DMS53 treated with DMSO at 0.1 percent for 48 hours (cell line): ENCODE data around the gene ZNF578.
"Not testable (repeated sequence)": the region's sequence is repeated elsewhere in the genome, so short reads cannot be mapped to it uniquely, and the experiment has no call there.

Source experiments
- DNase-seq: peaks from one replicate; lab custom pipeline; 2025; ENCODE audit not compliant: unreplicated experiment; lab: John Stamatoyannopoulos, UW

ZNF578 gene

GRCh38 chr19:52453324-52454094 lies at the start of gene ZNF578:
Gene ZNF578, plus strand, starts transcription at chr19:52453553. Its CDS starts 48,293 bp downstream, at chr19:52501846.
- peak; percentile 54 for DNase-seq

DNA sequence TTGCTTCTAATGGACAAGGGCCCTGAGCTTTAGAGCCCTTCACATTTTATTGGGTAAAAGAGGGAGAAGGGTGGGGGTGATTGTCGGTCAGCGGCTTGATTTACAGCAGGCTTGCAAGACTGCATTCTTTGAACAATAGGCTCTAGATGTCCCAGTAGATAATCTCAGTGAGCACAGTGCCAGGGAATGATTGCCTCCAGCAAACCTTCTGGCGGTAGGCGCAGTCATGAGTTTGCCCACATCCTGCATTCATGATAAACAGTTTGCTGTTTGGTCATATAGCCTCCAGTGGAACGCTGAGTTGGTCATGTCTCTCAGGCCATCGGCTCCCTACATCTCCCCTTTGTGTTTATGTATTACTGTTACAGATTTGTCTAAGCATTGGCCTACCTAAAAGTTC lies 43.1 kb upstream of the ZNF578 start:
- DNase-seq: no peak

GRCh38 chr19:52415711-52416110 lies 37.6 kb upstream of the ZNF578 start:
- no peak for DNase-seq

GRCh38 chr19:52428937-52429336 lies 24.4 kb upstream of the ZNF578 start, which contains the start of gene ZNF534:
Gene ZNF534, plus strand, starts transcription at chr19:52429148. Its CDS starts 2,327 bp downstream, at chr19:52431475.
- DNase-seq: no peak

DNA sequence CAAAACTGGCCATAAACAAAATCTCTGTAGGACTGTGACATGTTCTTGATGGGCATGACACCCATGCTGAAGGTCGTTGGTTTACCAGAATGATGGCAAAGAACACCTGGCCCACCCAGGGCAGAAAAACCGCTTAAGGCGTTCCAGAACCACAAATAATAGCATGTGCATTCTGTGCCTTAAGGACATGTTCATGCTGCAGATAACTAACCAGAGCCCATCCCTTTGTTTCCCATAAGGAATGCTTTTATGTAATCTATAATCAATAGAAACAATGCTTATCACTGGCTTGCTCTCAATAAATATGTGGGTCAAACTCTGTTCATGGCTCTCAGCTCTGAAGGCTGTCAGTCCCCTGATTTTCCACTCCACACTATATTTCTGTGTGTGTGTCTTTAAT lies 11.2 kb upstream of the ZNF578 start:
- no peak for DNase-seq

DNA sequence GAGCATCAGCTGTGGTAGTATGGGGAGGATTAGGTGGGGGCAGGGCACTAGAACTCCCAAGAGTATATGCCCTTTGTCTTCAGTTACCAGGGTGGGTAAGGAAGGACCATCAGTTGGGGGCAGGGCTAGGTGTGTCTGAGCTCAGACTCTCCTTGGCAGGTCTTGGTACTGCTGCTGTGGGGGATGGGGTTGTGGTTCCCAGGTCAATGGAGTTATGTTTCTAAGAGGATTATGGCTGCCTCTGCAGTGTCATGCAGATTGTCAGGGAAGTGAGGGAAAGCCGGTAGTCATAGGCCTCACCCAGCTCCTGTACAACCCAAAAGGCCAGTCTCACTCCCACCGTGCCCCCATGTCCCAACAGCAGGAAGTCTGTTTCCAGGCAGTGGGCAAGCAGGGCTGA lies 8.8 kb upstream of the ZNF578 start:
- no peak for DNase-seq

GRCh38 chr19:52451241-52451640 lies 2.1 kb upstream of the ZNF578 start:
- no peak for DNase-seq

DNA sequence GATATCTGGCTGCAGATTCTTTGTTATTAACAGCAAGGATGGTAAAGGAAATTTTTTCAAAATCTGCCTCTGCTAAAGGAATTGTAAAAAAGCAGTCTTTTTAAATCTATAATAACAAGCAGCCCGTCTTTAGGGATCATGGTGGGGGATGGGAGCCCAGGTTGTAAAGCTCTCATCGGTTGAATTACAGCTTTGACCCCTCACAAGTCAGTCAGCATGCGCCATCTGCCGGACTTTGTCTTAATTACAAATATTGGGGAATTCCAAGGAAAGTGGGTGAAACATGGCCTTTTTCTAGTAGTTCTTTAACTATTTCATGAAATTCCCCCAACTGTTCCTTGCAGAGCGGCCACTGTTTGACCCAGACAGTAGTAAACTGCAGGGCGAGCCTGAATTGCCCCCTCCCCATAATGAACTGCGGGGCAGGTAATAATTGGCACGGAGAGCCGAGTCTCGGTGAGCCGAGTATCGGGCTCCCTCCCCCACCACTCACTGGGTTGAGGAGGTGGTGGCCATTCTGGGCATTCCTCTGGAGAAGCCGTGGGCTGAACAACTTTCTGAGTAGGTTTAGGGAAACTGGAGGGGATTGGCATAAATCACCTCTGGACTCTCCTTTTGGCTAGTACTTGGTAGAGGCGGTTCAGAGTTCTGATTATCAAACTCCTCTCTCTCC lies 11.6 kb downstream of the ZNF578 start:
- DNase-seq: peak; percentile 62

DNA sequence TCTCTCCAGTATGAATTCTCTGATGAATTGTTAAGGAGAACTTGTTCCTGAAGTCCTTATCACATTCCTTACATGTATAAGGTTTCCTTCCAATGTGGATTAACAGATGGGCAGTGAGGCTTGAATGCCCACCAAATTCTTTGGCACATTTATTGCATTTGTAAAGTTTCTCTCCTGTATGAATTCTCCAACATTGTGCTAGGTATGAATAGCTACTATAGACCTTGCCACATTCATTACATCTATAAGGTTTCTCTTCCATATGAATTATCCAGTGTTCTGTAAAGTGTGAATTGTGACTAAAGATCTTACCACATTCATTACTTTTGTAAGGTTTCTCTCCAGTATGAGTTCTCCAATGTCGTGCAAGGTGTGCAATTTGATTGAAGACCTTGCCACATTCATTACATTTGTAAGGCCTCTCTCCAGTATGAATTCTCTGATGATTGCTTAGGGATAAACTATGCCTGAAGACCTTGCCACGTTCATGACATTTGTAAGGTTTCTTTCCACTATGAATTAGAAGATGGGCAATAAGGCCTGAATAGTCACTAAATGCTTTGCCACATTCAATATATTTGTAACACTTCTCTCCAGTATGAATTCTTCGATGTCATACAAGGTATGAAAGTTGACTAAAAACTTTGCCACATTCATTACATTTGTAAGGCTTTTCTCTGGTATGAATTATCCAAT lies 20.4 kb downstream of the ZNF578 start:
- no peak for DNase-seq

DNA sequence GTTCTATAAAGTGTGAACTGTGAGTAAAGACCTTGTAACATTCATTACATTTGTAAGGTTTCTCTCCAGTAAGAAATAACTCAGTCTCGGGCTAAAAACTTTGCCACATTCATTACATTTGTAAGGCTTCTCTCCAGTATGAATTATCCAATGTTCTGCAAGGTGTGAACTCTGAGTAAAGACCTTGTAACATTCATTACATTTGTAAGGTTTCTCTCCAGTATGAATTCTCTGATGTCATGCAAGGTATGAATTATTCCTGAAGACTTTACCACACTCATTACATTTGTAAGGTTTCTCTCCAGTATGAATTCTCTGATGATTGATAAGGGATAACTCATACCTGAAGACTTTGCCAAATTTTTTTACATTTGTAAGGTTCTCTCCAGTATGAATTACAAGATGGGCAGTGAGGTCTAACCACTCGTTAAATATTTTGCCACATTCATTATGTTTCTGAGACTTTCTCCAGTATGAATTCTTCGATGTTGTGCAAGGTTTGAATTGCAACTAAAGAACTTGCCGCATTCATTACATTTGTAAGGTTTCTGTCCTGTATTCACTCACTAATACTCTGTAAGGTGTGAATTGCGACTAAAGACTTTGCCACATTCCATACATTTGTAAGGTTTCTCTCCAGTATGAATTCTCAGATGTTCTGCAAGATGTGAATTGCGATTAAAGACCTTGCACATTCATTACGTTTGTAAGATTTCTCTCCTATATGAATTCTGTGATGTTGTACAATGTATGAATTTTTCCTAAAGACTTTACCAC lies 21.2 kb downstream of the ZNF578 start:
- DNase-seq: no peak

DNA sequence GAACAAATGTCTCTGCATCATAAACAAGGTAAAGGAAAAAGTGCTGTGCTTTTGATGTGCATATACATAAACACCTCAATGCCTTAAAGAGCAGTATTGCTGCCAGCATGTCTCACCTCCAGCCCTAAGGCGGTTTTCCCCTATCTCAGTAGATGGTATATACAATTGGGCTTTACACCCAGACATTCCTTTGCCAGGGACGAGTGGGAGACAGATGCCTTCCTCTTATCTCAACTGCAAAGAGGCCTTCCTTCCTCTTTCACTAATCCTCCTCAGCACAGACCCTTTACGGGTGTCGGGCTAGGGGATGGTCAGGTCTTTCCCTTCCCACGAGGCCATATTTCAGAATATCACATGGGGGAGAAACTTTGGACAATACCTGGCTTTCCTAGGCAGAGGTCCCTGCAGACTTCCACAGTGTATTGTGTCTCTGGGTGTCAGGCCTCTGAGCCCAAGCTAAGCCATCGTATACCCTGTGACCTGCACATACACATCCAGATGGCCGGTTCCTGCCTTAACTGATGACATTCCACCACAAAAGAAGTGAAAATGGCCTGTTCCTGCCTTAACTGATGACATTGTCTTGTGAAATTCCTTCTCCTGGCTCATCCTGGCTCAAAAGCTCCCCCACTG lies 30.9 kb downstream of the ZNF578 start:
- not testable (repeated sequence) for DNase-seq

GRCh38 chr19:52485064-52485463 lies 31.7 kb downstream of the ZNF578 start:
- DNase-seq: not testable (repeated sequence)

- DNase-seq: not testable (repeated sequence)
Observed at GRCh38 chr19:52485561-52486240, 32.3 kb downstream of the ZNF578 start.

DNA sequence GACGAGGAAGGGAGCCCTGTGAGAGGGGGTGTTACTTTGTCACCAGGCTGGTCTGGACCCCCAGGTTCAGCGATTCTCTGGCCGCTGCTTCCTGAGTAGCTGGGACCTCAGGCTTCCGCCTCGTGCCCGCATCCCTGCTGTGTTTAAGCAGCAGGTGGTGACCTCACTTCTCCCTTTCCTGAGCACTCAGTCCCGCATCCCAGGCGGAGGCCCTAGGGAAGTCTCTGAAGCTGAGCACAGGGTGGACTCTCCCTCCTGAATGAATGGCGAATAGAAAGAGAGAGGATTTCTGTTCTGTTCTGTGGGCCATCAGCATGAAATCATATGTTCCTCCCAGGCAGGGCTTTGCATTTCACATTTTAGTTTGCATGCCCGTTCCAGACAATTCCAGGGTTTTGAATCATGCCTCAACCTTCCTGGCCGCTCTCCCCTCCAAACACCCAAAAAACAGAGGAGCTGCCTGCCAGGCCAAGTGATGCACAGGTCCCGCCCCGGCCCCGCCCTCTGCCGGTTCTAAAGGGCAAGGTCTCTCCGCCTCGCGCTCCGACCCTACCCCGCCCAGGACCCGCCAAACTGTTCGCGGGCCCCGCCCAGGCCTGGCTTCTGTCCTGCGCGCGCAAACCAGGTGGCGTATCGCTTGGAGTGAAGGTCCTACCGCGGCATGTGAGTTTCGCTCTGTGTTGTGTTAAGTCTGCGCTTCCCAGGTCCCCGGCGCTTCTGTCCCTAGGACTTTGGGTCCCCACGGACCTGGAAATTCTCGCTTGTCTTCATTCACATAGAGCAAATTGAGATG lies 39.0 kb downstream of the ZNF578 start:
- peak; percentile 53 for DNase-seq

DNA sequence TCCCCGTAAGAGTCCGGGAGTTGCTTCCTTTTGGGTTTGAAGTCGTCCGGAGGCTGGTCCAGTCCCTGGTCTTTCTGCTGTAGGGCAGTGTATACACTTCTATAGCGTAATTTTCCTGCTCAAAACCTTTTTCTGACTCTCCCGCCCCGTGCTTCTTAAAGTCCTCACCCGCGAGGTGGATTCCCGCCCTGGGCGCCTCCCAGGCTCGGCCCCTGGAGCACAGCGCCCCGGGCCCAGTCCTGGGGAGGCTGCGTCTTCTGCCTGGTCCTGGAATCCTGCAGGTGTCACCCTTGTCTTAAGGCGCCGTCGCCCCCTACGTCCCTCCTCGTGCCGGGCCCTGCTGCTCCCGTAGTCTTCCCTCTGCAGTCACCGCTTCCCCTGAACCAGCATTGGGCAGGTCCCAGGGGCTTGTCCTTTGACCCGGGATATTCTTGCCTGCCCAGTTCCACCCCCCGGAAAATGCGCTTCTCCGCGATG lies 39.7 kb downstream of the ZNF578 start:
- DNase-seq: peak; percentile 53

DNA sequence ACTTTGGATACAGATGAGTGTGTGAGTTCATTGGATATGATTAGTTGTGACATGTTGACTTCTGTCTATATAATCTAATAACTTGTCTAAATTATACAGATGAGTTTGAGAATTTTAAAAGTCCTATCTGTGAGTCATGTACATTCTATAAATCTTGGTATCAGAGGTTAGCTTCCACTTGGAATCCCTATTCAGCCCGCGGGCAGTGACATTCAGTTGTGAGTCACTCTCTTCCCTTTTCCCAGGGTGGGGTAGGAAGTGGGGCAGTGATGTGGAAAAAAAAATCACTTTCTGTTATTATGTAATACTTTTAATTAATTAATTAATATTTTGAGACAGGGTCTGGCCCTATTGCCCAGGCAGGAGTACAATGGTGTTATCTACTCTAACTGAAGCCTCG lies 41.2 kb downstream of the ZNF578 start:
- DNase-seq: no peak

GRCh38 chr19:52498571-52498970 lies 45.2 kb downstream of the ZNF578 start:
- no peak for DNase-seq

GRCh38 chr19:52500474-52500873 lies 47.1 kb downstream of the ZNF578 start:
- DNase-seq: not testable (repeated sequence)

GRCh38 chr19:52500991-52501390 lies 47.6 kb downstream of the ZNF578 start:
- not testable (repeated sequence) for DNase-seq
